ENCODE measurements around the gene CSN2.

GRCh38 chr4:70008771-70009170 lies 43.2 kb upstream of the CSN2 start:
- TF ChIP-seq POU5F1 (IDR thresholded peaks at IDR 0.05; ENCODE audit: low read depth, low read length) (no peak), CTCF (IDR thresholded peaks at IDR 0.05; ENCODE audit: control extremely low read depth in 1 of 3, insufficient read depth in 1 of 3, low read depth in 1 of 3, low read length in 3 of 3) (no peak), POLR2AphosphoS5 (IDR thresholded peaks at IDR 0.05; ENCODE audit: low read depth, low read length) (no peak), HDAC2 (IDR thresholded peaks at IDR 0.05; ENCODE audit: borderline replicate concordance in 1 of 2, low read depth in 2 of 2, low read length in 2 of 2) (no peak), POLR2A (IDR thresholded peaks at IDR 0.05; ENCODE audit: control extremely low read depth in 1 of 2, low read depth in 2 of 2, low read length in 2 of 2) (no peak)
